ENCODE data around the gene POC1B.

Gene POC1B

GRCh38 chr12:89383235-89384049, 142.4 kb downstream of the POC1B start:
- Histone ChIP-seq H3K4me1 (ENCODE audit: low read depth, poor library complexity, severe bottlenecking) (peaks cover 6% of the 10 kb centered on the region), H3K4me2 (no peak overlapping the region), H3K36me3 (ENCODE audit: insufficient read depth) (no peaks in the 10 kb centered on the region), H3K79me2 (ENCODE audit: insufficient read depth, low read depth) (no peaks in the 10 kb centered on the region), H3K27ac (no peak overlapping the region), H3K4me3 (IDR thresholded peaks at IDR 0.05; ENCODE audit: insufficient read depth, low read depth, low read length) (no peak overlapping the region), H3K27me3 (ENCODE audit: insufficient read depth, low read depth) (no peaks in the 10 kb centered on the region), H2AFZ (ENCODE audit: low read depth) (no peak overlapping the region), H4K20me1 (ENCODE audit: insufficient read depth) (no peaks in the 10 kb centered on the region), H3K9ac (no peak overlapping the region)
- TF ChIP-seq, protein P1, sequence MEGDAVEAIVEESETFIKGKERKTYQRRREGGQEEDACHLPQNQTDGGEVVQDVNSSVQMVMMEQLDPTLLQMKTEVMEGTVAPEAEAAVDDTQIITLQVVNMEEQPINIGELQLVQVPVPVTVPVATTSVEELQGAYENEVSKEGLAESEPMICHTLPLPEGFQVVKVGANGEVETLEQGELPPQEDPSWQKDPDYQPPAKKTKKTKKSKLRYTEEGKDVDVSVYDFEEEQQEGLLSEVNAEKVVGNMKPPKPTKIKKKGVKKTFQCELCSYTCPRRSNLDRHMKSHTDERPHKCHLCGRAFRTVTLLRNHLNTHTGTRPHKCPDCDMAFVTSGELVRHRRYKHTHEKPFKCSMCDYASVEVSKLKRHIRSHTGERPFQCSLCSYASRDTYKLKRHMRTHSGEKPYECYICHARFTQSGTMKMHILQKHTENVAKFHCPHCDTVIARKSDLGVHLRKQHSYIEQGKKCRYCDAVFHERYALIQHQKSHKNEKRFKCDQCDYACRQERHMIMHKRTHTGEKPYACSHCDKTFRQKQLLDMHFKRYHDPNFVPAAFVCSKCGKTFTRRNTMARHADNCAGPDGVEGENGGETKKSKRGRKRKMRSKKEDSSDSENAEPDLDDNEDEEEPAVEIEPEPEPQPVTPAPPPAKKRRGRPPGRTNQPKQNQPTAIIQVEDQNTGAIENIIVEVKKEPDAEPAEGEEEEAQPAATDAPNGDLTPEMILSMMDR (conservative IDR thresholded peaks at IDR 0.05; ENCODE audit: low read depth, low read length): no peak

GRCh38 chr12:89382328-89382727, 143.5 kb downstream of the POC1B start:
- Histone ChIP-seq H3K27me3 (ENCODE audit: insufficient read depth, low read depth) (no peaks in the 10 kb centered on the region), H3K9ac (no peak overlapping the region), H4K20me1 (ENCODE audit: insufficient read depth) (no peaks in the 10 kb centered on the region), H3K27ac (no peak overlapping the region), H3K36me3 (ENCODE audit: insufficient read depth) (no peaks in the 10 kb centered on the region), H3K4me2 (no peak overlapping the region), H3K4me1 (ENCODE audit: low read depth, poor library complexity, severe bottlenecking) (peaks cover 6% of the 10 kb centered on the region), H3K4me3 (IDR thresholded peaks at IDR 0.05; ENCODE audit: insufficient read depth, low read depth, low read length) (no peak overlapping the region), H2AFZ (ENCODE audit: low read depth) (no peak overlapping the region), H3K79me2 (ENCODE audit: insufficient read depth, low read depth) (no peaks in the 10 kb centered on the region)
- TF ChIP-seq, protein P1 (conservative IDR thresholded peaks at IDR 0.05; ENCODE audit: low read depth, low read length): no peak

- H3K36me3 ChIP-seq (ENCODE audit: insufficient read depth): no peaks in the 10 kb centered on the region
- H2AFZ ChIP-seq (ENCODE audit: low read depth): no peak overlapping the region
- TF ChIP-seq, protein P1 (conservative IDR thresholded peaks at IDR 0.05; ENCODE audit: low read depth, low read length): no peak
- H3K9ac ChIP-seq: no peak overlapping the region
- no peaks in the 10 kb centered on the region for H3K27me3 ChIP-seq (ENCODE audit: insufficient read depth, low read depth)
- H3K4me2 ChIP-seq: no peak overlapping the region
- H3K79me2 ChIP-seq (ENCODE audit: insufficient read depth, low read depth): no peaks in the 10 kb centered on the region
- no peak overlapping the region for H3K27ac ChIP-seq
- H3K4me3 ChIP-seq (IDR thresholded peaks at IDR 0.05; ENCODE audit: insufficient read depth, low read depth, low read length): no peak overlapping the region
- no peaks in the 10 kb centered on the region for H4K20me1 ChIP-seq (ENCODE audit: insufficient read depth)
- H3K4me1 ChIP-seq (ENCODE audit: low read depth, poor library complexity, severe bottlenecking): no peaks in the 10 kb centered on the region
These were observed 145.9 kb downstream of the POC1B start for GRCh38 chr12:89379839-89380467.

DNA sequence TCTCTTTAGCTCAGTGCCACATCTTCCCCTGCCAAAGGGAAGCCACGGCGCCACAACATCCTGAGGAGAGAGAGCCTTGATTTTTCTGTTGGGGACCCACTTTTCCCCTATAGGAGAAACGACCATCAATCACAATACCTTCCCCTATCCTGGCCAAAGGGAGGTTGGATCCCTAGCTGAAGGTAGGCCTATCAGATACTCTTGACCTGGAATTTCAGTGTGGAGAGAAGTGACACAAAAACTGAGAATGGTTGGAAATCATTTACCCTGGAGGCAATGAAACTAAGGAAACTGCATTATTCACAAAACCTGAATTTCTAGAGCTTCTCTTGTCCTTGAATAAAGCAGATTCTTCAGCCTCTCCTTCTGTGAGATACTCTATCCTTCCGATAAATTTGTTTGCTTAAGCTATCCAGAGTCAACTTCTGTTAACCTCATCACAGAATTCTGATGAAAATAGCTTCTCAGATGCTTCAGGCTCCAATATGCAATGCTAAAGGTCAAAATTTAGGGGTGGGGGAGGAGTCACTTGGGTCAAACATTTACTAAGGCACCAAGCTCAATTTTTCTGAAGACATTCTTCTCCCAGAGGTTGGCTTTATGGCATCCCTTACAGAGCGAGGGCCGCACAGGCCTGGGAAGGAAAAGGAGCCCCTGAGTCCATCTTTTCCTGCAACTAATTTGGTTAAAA, 146.6 kb downstream of the POC1B start:
- Histone ChIP-seq H3K27me3 (ENCODE audit: insufficient read depth, low read depth) (no peaks in the 10 kb centered on the region), H4K20me1 (ENCODE audit: insufficient read depth) (no peaks in the 10 kb centered on the region), H3K4me2 (no peak overlapping the region), H3K4me3 (IDR thresholded peaks at IDR 0.05; ENCODE audit: insufficient read depth, low read depth, low read length) (no peak overlapping the region), H3K27ac (no peak overlapping the region), H2AFZ (ENCODE audit: low read depth) (no peak overlapping the region), H3K36me3 (ENCODE audit: insufficient read depth) (no peaks in the 10 kb centered on the region), H3K79me2 (ENCODE audit: insufficient read depth, low read depth) (no peaks in the 10 kb centered on the region), H3K9ac (no peak overlapping the region), H3K4me1 (ENCODE audit: low read depth, poor library complexity, severe bottlenecking) (no peaks in the 10 kb centered on the region)
- TF ChIP-seq, protein P1 (conservative IDR thresholded peaks at IDR 0.05; ENCODE audit: low read depth, low read length): no peak
